T-helper 22 cell (primary cell): Measurements from ENCODE around the gene KMT5B.

ENCODE experiments used
- DNase-seq: peaks from one replicate; pipeline ENCODE4 v3.0.0-alpha.2; 2020; ENCODE audit warnings: low read depth

KMT5B gene

DNA sequence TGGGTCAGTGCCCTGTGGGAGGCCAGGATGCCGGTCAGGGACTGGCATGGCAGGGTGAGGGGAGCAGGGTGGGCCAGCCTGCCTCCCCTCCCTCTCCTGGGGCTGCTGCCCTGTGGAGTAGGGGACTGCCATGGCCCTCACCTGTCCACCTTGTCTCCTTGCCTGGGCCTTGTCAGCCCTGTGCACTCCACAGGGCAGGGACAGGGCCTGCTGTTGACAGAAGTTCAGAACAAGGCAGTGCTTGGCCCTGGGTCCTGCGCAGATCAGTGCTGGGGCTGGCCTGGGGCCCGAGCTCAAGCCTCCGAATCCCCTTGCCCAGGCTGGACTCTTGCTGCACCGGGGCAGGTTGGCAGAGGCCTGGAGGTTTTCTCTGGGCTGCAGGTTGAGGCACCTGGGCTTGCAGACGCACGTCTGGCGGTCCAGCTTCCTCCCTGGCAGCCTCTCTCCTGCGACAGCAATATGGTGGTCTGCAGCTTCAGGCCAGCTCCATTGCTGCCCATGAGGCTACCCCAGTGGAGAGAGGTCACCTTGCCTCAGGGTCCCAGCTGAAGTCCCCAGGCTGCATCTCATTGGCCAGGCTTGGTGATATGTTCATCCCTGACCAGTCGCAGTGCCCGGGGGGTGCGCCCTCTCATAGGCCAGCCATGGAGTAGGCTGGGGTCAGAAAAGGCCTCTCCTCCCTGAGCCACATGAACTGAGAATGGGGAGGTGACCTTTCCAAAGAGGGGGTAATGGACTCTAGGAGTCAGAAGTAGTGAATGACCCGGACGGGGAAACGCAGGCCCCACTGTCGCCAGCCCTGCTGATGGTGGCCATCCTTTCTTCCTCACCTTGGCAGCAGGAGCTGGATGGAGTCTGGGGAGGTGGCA is 70.4 kb downstream of the KMT5B start:
- DNase-seq = no peak

DNA sequence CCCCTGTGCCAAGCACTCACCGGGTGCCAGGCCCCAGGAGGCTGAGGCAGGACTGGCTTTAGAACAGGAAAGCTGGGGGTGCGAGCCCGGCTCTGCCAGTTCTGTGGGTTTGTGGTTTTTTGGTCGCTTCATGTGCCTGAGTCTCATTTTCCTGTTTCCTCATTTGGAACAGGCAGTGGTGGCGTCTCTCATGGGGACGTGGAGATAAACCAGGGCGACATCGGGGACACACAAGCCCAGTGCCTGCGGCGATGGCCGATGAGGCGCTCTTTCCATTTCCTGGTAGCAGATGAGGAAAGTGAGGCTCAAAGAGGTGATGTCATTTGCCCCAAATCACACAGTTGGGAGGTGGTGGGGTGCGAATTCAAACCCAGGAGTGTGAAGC is 71.1 kb downstream of the KMT5B start:
- no peak for DNase-seq

DNA sequence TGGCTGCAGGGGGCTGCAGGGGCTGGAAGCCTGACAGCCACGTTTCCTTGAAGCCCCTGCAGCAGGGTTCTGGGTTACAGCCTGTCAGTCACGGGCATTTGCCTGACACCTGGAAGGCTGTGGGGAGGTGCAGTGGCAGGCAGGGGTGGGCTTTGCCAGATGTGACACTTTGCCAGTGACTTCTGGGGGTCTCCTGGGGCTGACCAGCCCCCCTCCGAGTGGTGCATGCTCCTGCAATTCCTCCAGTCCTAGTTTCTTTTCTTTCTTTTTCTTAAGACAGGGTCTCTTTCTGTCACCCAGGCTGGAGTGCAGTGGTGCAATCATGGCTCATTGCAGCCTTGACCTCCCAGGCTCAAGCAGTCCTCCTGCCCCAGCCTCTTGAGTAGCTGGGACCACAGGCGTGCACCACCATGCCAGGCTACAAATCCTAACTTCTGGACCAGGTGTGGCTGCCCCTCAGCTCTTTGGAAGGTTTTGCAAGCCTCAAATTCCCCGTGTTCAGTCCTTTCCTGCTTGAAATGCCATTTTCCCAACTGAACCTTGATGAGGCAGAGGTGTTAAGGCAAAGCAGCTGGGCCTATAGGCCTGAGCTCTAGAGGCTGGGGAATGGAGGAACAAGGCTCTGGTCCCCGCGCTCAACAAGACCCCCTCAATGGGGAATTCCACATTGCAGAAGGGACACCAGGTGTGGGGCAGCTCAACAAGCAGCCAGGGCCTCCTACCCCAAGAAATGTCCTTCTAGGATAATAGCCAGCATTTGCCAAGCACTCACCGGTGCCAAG is 71.7 kb downstream of the KMT5B start:
- no peak for DNase-seq

DNA sequence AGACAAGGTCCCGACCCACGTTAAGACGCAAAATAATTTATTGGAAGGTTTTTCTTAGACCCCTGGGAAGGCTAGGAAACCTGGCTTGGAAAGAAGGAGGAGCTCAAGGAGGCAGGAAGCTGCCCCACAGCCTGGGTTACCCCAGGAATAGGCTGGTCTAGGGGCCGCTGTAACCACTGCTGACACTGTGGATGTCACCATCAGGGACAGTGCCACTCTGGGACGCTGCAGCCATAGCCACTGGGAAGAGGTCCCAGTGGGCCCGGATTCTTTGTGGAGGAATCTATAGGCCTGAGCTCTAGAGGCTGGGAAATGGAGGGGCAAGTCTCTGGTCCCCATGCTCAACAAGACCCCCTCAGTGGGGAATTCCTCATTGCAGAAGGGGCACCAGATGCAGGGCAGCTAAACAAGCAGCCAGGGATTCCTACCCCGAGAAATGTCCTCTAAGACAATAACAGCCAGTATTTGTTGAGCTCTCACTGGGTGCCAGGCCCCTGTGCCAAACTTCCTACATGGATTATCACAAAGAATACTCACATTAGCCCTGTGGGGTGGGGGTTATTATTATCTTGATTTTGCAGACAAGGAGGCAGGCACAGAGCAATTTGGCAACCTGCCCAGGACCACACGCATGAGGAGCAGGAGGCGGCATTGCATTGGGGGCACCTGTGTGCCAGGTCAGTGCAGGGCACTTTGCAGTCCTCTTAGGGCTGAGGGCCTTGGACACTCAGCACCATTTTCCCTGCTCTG is 72.4 kb downstream of the KMT5B start:
- no peak for DNase-seq

DNA sequence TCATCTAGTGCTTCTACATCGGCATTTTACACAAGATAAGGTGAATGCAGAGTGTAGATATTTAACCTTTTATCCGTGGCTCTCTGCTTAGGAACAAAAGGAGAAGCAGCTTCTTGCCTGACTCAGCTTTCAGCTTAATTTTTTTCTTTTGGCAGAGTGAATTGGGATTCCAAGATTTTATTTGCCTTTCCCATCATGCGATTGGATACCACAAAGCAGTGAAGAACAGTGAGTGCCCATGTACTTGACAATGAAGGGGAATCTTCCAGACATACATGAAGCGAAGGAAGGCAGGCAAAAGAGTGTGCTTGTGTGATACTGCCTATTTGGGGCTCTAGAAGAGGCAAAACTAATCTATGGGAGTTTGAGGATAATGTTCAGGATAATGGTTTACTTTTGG is 74.9 kb downstream of the KMT5B start:
- DNase-seq = no peak

DNA sequence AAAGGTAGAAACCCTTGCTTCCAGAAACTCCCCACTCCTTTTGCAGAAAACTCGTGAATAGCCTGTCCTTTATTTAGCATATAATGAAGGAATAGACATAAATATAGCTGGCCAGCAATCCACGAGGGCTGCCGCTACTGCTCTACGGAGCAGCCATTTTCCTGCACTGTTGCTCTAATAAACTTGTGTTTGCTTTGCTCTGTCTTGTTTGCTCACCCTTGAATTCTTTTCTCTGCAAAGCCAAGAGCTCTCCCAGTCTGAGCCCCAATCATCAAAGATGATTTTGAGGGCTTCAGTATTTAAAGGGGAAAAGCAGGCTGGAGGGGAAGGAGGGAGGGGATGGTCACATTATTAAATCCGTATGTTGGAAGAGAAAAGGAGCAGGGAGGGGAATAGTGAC is 75.3 kb downstream of the KMT5B start:
- no peak for DNase-seq

DNA sequence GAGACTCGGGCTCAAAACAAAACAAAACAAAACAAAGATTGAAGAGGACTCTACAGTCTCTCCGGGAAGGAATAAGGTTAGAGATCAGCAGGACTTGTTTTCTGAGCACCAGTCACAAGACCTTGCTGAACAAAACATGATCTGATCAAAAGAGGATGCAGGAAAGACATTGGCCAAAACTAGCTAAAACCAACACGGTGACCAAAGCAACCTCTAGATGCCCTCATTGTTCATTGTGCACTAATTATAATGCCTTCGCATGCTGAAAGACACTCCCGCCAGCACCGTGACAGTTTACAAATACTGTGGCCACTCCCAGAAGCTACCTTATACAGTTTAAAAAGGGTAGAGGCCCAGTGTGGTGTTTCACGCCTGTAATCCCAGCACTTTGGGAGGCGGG is 76.2 kb downstream of the KMT5B start:
- DNase-seq = no peak

DNA sequence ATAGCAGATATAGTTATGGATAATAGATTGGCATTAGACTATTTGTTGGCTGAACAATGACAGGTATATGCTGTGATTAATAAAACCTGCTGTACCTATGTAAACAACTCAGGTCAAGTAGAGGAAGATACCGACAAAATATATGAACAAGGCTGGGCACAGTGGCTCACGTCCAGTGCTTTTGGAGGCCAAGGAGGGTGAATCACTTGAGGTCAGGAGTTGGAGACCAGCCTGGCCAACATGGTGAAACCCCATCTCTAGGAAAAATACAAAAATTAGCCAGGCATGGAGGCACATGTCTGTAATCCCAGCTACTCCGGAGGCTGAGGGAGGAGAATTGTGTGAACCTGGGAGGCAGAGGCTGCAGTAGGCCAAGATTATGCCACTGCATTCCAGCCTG is 77.9 kb downstream of the KMT5B start:
- no peak for DNase-seq

DNA sequence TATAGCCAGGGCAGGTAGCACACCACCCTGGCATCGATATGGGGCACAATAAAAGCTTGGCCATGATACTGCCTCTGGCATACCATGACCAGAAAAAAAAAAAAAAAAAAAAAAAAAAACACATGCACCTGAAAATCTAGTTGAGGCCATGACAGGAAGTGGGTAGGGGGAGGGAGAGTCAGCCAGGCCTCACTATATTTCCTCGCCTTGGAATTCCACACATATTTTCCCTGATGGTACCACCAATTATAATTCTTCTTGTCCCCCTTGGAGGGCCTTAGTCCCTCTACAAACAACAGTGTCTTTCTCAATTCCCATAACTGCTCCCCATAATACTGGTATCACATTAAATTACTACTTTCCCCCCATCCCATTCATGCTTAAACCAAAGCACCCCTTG is 79.3 kb downstream of the KMT5B start:
- DNase-seq = no peak

DNA sequence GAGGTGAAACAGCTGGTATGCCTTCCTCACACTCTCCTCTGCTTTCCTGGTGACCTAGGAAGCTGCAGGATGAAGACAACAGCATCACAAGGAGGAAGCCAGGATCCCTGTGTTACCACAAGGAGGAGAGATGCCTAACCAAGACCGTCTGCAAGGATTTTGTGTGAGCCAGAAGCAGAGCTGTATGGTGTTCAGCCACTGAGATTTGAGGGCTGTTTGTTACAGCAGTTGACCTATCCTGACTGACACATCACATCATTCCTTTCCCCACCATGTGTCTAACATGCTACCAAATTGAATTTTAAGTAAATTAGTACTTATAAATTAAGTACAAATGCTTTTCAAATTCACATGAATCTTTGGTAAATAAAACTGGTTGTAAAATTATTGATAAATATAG is 83.0 kb downstream of the KMT5B start:
- DNase-seq = no peak

DNA sequence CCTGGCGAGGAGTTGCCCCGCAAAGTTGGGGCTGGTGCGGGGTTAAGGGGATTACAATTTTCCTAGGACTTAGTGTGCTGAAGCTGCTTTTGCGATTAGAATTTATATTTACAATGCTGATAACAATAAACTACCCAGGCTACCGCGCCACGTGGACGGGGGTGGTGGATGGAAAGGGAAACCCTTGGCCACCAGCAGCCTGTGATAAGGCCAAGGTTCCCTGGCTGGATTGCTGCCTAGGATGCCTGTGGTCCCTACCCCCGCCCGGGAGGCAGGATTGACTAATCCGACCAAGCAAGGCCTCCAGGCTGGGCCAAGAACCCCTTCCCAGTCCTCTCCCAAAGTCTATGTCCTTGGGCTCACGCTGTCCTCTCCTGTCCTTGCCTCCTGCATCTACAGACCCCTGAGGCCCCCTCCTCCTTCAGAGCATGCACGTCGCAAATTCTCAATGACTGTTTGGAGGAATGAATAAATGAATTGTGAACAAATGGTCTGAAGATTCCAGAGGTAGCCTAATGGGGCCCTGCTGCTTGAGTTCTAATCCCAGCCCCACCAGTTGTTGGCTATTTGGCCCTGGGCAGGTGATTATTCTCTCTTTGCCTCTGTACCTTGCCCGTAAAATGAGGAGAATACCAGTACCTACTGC is 84.3 kb downstream of the KMT5B start:
- no peak for DNase-seq

DNA sequence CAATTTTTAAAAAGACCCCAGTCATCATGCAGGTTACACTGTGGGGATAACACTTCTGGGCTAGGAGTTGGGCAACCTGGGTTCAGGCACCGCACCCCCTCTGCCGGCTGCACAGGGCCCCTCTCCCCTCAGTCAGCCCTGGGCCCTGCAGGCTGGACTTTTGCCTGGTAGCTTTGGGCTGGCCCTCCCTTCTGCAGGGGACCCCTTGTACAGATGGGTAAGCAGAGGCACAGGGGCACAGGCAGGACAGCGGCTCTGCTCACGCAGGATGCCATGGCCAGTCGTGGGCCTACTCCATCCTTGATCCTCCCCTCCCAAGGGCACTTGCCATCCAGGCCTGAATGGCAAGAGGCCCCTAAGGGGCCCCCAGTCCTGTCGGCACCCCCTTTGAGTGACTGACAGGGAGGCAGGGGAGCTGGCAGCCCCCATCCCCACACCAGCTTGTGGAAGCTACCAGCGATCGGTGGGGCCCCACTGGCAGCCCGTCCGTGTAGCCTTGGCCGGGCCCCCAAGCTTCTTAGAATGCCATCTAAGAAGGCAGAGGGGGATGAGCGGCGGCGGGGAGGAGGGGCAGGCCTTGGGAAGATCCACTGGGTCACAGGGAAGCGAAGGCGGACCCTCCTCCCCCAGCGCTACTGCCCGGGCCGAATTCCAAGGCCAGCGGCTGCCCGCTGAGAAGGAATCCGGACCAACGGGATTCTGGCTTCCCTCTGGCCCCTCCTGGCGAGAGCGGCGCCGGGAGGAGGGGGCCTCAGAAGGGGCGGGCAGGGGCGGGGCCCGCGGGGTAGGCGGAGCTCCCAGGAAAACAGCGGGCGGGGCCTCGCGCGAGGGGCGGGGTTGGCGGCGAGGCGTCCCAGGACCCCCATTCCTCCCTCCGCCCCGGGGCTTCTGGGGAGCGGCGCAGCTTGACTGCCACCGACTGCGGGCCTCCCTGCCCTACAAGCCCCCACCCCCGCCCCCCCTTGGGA is 85.1 kb downstream of the KMT5B start:
- no peak for DNase-seq

DNA sequence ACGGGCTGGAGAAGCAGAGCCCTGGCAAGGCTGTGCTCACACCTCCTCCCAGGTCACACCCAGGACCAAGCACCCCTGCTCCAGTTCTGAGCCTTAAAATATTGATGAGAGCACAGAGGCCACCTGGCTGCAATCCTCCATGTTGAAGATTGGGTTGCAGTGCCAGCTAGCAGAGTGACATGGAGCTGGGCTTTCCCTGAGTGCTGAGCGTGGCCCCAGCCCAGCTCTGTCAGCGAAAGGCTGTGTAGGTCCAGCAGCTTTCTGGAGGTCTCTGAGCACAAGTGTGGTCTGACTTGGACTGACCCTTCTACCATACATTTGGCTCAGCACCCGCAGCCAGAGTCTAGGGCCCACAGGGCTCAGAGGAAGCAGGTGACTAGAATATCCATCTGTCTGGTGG is 87.9 kb downstream of the KMT5B start:
- no peak for DNase-seq

DNA sequence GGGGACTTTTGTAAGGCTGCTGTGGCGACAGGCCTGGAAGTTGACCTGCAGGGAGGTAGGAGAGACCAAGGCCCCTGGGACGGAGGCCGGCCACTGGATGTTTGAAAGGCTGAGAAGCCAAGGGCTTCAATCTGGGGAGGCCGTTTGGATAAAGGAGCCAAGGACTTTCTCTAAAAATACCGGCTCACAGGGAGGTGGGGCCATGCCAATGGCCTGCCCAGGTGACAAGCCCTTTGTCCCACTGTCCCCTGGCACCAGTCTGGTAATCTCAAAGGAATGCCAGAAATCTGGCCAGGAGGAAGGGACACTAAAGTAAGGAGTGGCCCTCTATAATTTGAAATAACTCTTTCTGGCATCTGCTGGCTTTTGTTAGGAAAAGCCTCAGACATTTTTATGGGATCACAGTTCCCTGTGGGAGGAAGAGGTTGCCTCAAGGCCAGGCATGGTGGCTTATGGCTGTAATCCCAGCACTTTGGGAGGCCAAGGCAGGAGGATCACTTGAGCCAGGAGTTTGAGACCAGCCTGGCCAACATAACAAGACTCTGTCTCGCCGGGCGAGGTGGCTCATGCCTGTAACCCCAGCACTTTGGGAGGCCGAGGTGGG is 90.1 kb downstream of the KMT5B start:
- no peak for DNase-seq

DNA sequence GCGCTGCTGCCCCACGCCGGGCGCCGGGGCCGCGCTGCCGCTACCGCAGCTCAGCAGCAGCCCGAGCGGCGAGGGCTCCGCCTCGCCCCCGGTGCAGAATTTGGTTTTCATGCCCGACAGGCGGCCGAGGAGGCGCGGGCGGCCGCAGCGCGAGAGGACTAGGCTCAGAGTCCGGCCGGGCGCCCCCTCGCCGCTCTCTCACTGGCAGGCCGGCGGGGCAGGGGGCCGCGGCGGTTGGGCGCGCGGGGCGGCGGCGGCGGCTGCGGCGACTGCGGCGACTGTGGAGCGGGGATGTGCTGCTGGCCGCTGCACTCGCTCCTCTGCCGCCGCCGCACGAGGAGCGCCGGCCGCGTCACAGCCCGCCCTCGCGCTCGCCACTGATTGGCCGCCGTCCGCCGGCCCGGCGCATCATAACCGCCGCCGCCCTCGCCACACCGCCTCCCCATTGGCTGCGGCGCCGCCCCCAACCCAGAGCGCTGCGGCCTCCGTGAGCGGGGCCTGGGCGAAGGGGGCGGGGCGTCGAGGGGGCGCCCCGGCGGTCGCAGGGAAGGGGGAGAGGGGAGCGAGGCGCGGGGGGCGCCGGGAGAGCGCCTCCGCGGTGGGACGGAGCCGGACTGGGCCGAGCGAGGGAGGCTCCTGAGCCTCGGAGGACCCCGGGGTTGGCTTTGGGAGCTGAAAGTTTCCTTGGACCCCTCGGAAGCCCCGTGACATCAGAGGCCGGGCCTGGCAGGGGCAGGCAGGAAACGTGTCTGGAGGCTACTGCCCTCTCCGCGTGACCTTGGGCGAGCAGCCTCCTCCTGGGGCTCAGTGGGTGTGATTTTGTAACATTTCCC is 91.8 kb downstream of the KMT5B start, which contains the start of gene CHKA:
Gene CHKA, minus strand, starts transcription at position 322 of the 833 bp plus-strand sequence. Its CDS starts 211 bp downstream, at position 111.
- peak; percentile 68 for DNase-seq

DNA sequence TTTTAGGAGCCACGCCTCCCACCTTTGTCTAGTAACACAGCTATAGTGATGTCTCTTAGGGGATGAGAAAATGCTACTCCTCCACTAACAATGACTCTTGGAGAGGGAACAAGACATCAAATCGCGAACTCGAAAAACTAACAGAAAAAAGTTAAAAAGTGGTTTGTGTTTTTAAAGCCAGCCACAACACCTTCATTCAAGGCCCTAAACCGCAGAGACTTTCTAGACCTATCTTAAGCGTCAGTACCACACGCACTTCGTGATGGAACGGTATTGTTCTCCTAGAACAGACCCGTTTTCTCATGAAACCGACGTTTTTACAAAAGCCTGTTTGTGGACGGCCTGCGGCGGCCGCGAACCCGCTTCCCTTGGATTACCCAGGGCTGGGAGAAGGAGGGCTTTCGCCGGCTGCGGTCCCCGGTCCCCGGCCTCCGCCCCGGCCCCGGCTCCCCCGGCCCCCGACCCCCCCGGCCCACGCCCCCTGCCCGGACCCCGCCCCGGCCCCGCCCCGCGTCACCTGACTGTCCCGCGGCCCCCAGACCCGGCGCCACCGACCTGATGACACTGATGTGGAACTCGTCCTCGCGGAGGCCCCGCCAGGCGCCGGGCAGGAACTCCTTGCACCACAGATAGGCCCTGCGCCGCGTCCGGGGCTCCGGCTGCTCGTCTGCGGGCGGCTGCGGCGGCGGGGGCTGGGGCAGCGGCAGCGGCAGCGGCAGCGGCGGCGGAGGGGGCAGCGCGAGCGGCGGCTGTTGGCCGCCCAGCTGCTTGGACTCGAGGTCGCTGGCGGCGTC is 92.6 kb downstream of the KMT5B start:
- DNase-seq = peak; percentile 23

DNA sequence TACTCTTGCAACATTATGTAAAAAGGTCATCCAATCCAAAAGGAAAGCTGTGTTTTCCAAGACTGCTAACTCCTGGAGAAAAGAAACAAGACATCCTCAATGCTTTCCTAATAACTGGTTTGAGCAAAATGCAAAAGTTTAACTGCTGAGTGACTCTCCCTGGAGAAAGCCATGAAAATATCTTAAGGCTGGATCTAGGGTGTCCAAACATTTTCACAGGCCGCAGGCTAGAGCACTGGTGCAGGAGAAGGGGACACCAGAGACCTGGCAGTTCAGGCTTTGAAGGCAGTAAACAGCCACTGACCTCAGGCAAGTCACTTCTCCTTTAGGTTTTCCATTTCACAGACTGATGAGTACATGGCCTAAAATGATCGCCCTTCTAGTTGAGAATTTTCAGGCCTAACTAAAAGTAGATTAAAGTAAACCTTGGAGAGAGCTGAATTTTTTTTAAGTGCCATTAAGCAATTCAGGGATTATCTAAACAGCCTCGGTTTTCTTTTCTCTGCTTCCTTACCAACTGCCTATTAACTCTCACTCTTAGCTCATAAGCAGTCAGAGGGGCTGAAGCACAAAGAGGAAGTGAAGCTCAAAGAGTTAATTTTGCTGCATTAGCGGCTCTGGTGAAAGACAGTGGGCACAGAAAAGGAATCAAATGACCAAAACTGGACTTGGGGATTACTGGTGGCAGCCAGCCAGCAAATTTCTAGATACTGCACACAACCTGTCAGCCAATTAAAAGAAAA is 94.2 kb downstream of the KMT5B start:
- DNase-seq = no peak
